Memory B cell (primary cell): ENCODE data around the gene TTLL4.

ENCODE experiments used
- ATAC-seq: fragments of 150-1000 bp; cut with Tn5 transposase; 2 replicates; pipeline ENCODE4 v1.10.0; 2021; ENCODE audit warnings: low read depth, mild to moderate bottlenecking, moderate library complexity
- DNase-seq, 2 donors: peaks; one replicate each; pipeline ENCODE4 v3.0.0; 2022; ENCODE audit warnings: low spot score in 2 of 2
- H3K27ac Mint-ChIP-seq: one replicate; pipeline ENCODE4 v1.8.0; 2022; ENCODE audit warnings: mild to moderate bottlenecking, moderate library complexity, mixed read lengths
- H3K27me3 Mint-ChIP-seq: one replicate; pipeline ENCODE4 v1.8.0; 2022; ENCODE audit warnings: mixed read lengths
- H3K36me3 Mint-ChIP-seq: one replicate; pipeline ENCODE4 v1.8.0; 2022; ENCODE audit warnings: mild to moderate bottlenecking, mixed read lengths
- H3K4me1 Mint-ChIP-seq: one replicate; pipeline ENCODE4 v1.8.0; 2022; ENCODE audit warnings: mixed read lengths
- H3K4me3 Mint-ChIP-seq: one replicate; pipeline ENCODE4 v1.8.0; 2022; ENCODE audit warnings: mild to moderate bottlenecking, moderate library complexity, mixed read lengths
- H3K9me3 Mint-ChIP-seq: one replicate; pipeline ENCODE4 v1.8.0; 2022; ENCODE audit warnings: mixed read lengths

Gene TTLL4

DNA sequence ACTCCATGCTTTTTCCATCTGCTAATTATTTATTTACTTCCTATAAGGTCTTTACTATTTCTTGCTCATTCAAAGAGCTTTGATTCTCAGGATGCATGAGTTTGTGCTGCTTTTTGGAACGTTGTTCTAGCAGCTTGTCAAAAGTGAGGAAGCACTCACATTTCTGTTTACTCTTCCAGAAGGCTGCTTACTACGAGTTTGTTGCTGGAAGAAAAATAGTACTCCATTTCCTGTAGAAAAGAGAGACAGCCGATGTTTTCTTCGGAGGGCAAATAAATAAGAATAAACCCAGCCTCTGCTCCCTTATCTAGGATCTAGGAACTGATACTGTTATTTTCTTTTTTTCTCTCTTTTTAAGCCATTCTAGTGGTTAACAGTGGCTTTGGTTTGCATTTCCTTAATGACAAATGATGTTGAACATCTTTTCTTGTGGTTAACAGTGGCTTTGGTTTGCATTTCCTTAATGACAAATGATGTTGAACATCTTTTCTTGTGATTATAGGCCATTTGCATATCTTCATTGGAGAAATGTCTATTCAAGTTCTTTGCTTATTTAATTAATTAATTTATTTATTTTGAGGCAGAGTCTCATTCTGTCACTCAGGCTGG lies 91.9 kb downstream of the TTLL4 start:
- no peak overlapping the region for H3K27ac Mint-ChIP-seq
- H3K4me1 Mint-ChIP-seq: no peaks in the 10 kb centered on the region
- peaks cover 15% of the 10 kb centered on the region for H3K27me3 Mint-ChIP-seq
- peak; percentile 61 for ATAC-seq
- peaks cover 3% of the 10 kb centered on the region for H3K9me3 Mint-ChIP-seq
- H3K4me3 Mint-ChIP-seq: no peak overlapping the region
- no peak for DNase-seq
- peaks cover 2% of the 10 kb centered on the region for H3K36me3 Mint-ChIP-seq

DNA sequence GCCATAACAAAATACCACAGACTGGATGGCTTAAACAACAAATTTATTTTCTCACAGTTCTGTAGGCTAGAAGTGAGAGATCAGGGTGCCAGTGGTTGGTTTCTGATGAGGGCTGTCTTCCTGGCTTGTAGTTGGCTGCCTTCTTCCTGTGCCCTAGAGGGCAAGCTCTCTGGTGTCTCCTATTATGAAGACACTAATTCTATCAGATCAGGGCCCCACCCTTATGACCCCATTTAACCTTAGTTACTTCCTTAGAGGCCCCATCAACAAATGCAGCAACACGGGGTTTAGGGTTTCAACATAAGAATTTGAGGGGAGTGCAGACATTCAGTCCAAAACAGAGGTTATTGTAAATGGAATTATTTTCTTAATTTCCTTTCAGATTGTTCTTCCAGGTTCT lies 94.2 kb downstream of the TTLL4 start:
- no peak overlapping the region for H3K4me3 Mint-ChIP-seq
- H3K27ac Mint-ChIP-seq: no peak overlapping the region
- ATAC-seq: no peak
- no peak for DNase-seq
- no peaks in the 10 kb centered on the region for H3K4me1 Mint-ChIP-seq
- H3K9me3 Mint-ChIP-seq: peaks cover 3% of the 10 kb centered on the region
- H3K27me3 Mint-ChIP-seq: peaks cover 16% of the 10 kb centered on the region
- peaks cover 2% of the 10 kb centered on the region for H3K36me3 Mint-ChIP-seq
